Occipital lobe (tissue), 2 donors: ENCODE results near the gene IFITM1. TPM values are rescaled to one million over a fixed set of nuclear protein-coding genes. Genes with fewer than 3 reads are reported as not detected.

Source experiments
- small RNA-seq: library from RNA; depleted of rRNA; stranded (forward); fragments of <200 nt; gene quantifications from one replicate; pipeline ENCODE3, GENCODE V24; 2014
- total RNA-seq: library from RNA; depleted of rRNA; stranded (reverse); fragments of >200 nt; gene quantifications from one replicate; pipeline ENCODE4 v1.2.3, GENCODE V29; 2014

The IFITM1 gene
- total RNA-seq, 1 donor from 2014 or later, result 6.9 TPM

Small RNA genes within 50 kb of the gene (small RNA-seq; reads per million reads assigned to genes)
- gene AC136475.6, result not detected

Other genes with a start within 250 kb of the IFITM1 start
- not detected for gene SCGB1C1, start 121.0 kb upstream of the IFITM1 start, total RNA-seq
- gene BET1L, start 106.6 kb upstream of the IFITM1 start, total RNA-seq, result 5.3 TPM
- 91.7 TPM for gene RIC8A, start 106.3 kb upstream of the IFITM1 start, total RNA-seq
- 11.1 TPM for gene SIRT3, start 77.7 kb upstream of the IFITM1 start, total RNA-seq
- gene PSMD13, start 77.1 kb upstream of the IFITM1 start, total RNA-seq, result 80.3 TPM
- not detected for gene NLRP6, start 35.6 kb upstream of the IFITM1 start, total RNA-seq
- gene PGGHG, start 24.9 kb upstream of the IFITM1 start, total RNA-seq, result 1.4 TPM
- not detected for gene IFITM5, start 14.5 kb upstream of the IFITM1 start, total RNA-seq
- gene IFITM2, start 6.2 kb upstream of the IFITM1 start, total RNA-seq, result 1.6 TPM
- gene IFITM3, start 6.8 kb downstream of the IFITM1 start, total RNA-seq, result 5.5 TPM
- 99.5 TPM for gene B4GALNT4, start 55.5 kb downstream of the IFITM1 start, total RNA-seq
- under 0.01 TPM for gene PKP3, start 80.2 kb downstream of the IFITM1 start, total RNA-seq
- 14.8 TPM for gene SIGIRR, start 101.0 kb downstream of the IFITM1 start, total RNA-seq
- not detected for gene ANO9, start 128.0 kb downstream of the IFITM1 start, total RNA-seq
- gene PTDSS2, start 136.2 kb downstream of the IFITM1 start, total RNA-seq, result 21.8 TPM
- 42.1 TPM for gene RNH1, start 193.2 kb downstream of the IFITM1 start, total RNA-seq
- 27.0 TPM for gene HRAS, start 221.5 kb downstream of the IFITM1 start, total RNA-seq
- 1.1 TPM for gene LRRC56, start 223.5 kb downstream of the IFITM1 start, total RNA-seq
- 0.16 TPM for gene LMNTD2, start 246.7 kb downstream of the IFITM1 start, total RNA-seq
- gene RASSF7, start 246.9 kb downstream of the IFITM1 start, total RNA-seq, result 2.5 TPM